HAP-1 (cell line): ENCODE results near the gene ICE1.
A peak's percentile ranks its signal among the peaks of the same experiment; 100 is the strongest.

Experiments used
- DNase-seq, 2 experiments: peaks; one replicate each; pipeline ENCODE4 v3.0.0-alpha.2; 2016 to 2020; ENCODE audit warnings: low spot score in 2 of 2
- H3K27me3 ChIP-seq: fragments of 250-450 bp; sonication (Bioruptor Pico); 2 replicates; pipeline ENCODE4 v1.5.1; 2020; ENCODE audit warnings: low read depth, mild to moderate bottlenecking, moderate library complexity
- H3K36me3 ChIP-seq: fragments of 250-450 bp; sonication (Bioruptor Pico); replicated peaks from 2 replicates; pipeline ENCODE4 v1.5.1; 2020; ENCODE audit warnings: mild to moderate bottlenecking
- H3K4me1 ChIP-seq: fragments of 250-450 bp; sonication (Bioruptor Pico); 2 replicates; pipeline ENCODE4 v1.5.1; 2020; ENCODE audit warnings: mild to moderate bottlenecking
- H3K4me3 ChIP-seq: fragments of 250-450 bp; sonication (Bioruptor Pico); 2 replicates; pipeline ENCODE4 v1.5.1; 2020; ENCODE audit warnings: mild to moderate bottlenecking, moderate library complexity
- H3K9me3 ChIP-seq: fragments of 250-450 bp; sonication (Bioruptor Pico); 2 replicates; pipeline ENCODE4 v1.5.1; 2020; ENCODE audit warnings: mild to moderate bottlenecking, moderate library complexity
- in situ Hi-C: fragments of 300-500 bp; cut with MboI; formaldehyde crosslinking; loops from 3 replicates; pipeline ENCODE4 v1.14.3; 2020; ENCODE audit warnings: low sequenced_read_pairs, inconsistent platforms, mixed read lengths

The ICE1 gene

DNA sequence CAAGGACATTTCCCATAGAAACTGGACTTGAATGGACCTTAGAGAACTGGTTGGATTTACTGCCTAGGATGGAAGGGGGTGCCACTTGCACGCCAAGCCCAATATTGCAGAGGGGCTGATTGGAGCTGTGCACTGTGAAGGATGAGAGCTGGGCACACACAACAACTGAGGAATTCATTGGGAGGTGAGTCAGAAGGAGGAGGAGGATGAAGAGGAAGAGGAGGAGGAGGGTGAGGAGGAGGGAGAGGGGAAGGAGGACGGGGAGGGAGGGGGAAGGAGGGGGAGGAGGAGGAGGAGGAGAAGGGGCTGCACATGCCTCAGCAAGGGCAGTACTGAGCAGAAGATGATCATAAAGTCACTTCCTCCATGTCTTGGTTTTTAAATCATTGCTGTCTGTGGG, 5.7 kb upstream of the ICE1 start:
- H3K27me3 ChIP-seq = no peaks in the 10 kb centered on the region
- DNase-seq = no peak
- in situ Hi-C loops = no loop called here
- no peaks in the 10 kb centered on the region for H3K9me3 ChIP-seq
- no peaks in the 10 kb centered on the region for H3K36me3 ChIP-seq
- peaks cover 5% of the 10 kb centered on the region for H3K4me1 ChIP-seq
- no peak overlapping the region for H3K4me3 ChIP-seq

DNA sequence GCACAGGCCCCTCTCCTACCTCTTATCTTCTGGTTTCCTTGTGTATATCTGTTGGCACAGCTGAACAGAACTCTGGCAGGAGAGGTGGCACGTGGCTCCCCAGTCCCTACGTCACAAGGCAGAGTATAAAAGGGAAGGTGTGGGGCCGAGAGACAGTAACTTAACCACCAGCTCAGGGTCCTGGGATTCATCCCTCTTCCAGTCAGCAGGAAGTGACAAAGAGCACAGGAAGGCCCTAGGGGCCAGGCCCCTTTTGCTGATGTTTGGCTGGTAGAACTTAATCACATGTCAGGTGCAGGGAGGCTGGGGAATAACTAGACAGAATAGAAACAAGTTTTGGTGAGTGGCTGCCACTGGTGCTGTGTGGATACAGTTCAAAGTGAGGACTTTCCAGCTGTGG, 4.5 kb upstream of the ICE1 start:
- H3K9me3 ChIP-seq = no peaks in the 10 kb centered on the region
- no peaks in the 10 kb centered on the region for H3K27me3 ChIP-seq
- in situ Hi-C loops = no loop called here
- H3K4me1 ChIP-seq = peaks cover 5% of the 10 kb centered on the region
- H3K4me3 ChIP-seq = no peak overlapping the region
- no peaks in the 10 kb centered on the region for H3K36me3 ChIP-seq
- DNase-seq = no peak

DNA sequence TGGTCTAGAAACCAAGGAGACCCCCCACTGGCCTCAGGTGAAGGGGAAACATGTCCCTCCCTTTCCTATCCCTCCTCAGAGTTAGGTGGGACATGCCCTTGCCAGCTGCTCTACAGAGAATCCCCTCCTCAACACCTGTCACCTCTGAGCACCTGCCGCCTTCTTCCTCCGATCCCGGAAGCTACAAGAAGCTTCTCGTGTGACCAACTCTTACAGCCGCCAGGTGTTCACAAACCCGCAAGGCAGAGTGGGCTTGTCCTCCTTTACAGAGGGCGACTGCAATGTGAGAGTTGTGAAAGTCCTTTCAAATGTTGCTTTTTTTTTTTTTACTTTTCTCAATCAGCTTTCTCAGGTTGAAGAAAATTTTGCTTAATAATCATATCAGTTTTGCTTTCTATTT, 3.7 kb upstream of the ICE1 start:
- Histone ChIP-seq H3K4me3 (no peak overlapping the region), H3K36me3 (no peaks in the 10 kb centered on the region), H3K4me1 (peaks cover 5% of the 10 kb centered on the region), H3K27me3 (no peaks in the 10 kb centered on the region), H3K9me3 (no peaks in the 10 kb centered on the region)
- no peak for DNase-seq
- in situ Hi-C loops = no loop called here

DNA sequence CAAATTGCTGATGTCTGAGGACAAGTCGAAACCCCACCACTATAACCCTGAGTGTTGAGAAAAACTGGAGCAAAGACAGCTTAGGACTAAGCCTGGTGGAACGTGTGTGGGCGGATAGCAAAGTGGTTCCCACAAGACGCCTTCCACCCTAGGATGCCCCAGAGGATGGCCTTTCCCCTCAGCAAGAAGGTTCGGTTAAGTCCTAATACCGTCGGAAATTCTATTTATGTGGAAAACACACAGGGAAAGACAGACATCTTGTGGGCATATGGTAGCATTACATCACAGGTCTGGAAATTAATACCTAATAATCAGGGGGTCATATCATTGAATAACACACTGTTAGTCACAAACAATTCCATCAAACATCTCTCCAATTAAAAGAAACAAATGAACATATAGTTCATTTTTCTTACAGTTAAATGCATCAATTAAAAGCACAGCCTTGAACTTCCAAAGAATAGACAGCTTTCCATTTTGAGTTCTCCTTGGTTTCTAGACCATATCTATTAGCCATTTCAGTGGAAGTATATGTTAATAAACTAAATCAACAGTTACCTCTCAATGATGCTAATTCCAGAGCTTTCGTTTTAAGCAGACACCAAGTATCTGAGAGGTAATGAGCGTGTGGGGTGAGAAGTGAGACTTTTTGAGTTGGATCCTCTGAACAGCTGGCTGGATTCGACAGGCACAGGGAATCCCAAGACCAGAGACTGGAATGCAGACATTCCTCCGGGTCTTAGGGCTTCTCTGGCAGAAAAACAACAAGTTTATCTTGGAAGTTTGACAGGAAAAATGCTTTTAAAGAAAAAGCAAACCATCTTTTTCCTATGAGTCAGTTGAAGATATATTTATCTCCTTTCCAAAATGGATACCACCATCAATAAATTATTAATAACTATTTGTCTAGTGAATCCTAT, 2.9 kb upstream of the ICE1 start:
- DNase-seq = peak; percentile 19 to 39
- H3K4me3 ChIP-seq = no peak overlapping the region
- H3K9me3 ChIP-seq = no peaks in the 10 kb centered on the region
- in situ Hi-C loops = loop anchor here (10.0 kb wide), 2 partner anchors 275 to 545 kb away; partner anchors contain the start of gene ADAMTS16
- no peaks in the 10 kb centered on the region for H3K27me3 ChIP-seq
- peaks cover 11% of the 10 kb centered on the region for H3K4me1 ChIP-seq
- no peaks in the 10 kb centered on the region for H3K36me3 ChIP-seq

DNA sequence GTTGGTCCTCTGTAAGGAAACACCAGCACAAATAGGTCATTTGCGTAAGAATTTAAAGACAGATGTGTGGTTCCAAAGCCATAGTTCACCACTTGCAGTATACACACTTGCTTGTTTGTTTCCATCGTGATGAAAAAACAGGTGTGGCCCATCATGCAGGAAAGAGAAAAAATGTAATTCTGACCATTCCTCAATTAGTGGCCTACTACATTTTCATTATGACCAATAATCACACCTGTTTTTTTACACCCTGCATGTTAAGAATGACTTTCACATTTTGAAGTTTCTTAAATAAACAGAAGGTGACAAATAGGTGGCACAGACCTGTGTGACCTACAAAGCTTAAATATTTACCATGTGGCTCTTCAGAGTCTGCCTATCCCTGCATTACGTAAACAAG, 2.2 kb upstream of the ICE1 start:
- no peaks in the 10 kb centered on the region for H3K36me3 ChIP-seq
- H3K4me1 ChIP-seq = peaks cover 15% of the 10 kb centered on the region
- no peak for DNase-seq
- no peaks in the 10 kb centered on the region for H3K9me3 ChIP-seq
- H3K4me3 ChIP-seq = no peak overlapping the region
- in situ Hi-C loops = loop anchor here (10.0 kb wide), 2 partner anchors 275 to 545 kb away; partner anchors contain the start of gene ADAMTS16
- H3K27me3 ChIP-seq = no peaks in the 10 kb centered on the region

DNA sequence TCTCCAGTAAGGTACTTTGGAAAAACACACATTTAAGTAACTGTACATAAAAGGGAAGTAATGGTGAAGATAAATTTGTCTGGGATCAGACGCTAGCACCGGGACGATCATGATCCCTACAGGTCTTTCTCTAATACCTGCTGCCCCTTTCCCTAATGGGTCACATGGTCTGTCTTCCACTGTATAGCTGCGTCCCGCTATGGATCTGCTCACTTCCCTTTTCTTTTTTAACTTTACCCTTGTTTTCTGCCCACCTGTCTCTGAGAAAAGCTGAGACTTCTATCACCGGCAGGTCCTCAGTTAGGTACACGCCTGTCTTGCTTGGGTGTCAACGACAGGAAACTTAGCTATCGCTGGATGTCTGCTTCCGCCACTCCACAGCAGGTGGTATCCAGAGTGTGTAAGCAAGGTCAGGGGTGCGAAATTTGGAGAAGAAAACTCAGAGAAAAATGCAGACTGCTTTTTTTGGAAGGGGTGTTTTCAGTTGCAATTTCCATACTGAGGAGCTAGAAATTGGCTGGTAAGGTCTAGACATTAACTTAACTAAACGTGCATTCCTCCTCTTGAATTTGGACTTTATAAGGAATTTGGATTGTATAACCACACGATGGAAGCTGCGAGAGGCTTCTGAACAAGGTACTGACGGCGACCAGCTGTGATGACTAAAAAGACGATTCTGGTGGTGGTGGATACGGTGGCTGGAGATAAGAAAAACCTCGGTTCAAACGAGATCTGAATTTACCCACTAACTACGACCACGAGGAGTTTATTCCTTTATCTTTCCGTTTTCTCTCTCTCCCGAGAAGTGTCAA, 1.1 kb upstream of the ICE1 start:
- Histone ChIP-seq H3K4me3 (peak overlapping the region; percentile 64), H3K27me3 (no peaks in the 10 kb centered on the region), H3K36me3 (peaks cover 3% of the 10 kb centered on the region; the same call in 1 of the 2 replicates), H3K9me3 (no peaks in the 10 kb centered on the region), H3K4me1 (peaks cover 15% of the 10 kb centered on the region)
- peak in 1 of 2 experiments; percentile 20 for DNase-seq
- in situ Hi-C loops = loop anchor here (10.0 kb wide), 2 partner anchors 277 to 547 kb away; partner anchors contain the start of gene ADAMTS16

DNA sequence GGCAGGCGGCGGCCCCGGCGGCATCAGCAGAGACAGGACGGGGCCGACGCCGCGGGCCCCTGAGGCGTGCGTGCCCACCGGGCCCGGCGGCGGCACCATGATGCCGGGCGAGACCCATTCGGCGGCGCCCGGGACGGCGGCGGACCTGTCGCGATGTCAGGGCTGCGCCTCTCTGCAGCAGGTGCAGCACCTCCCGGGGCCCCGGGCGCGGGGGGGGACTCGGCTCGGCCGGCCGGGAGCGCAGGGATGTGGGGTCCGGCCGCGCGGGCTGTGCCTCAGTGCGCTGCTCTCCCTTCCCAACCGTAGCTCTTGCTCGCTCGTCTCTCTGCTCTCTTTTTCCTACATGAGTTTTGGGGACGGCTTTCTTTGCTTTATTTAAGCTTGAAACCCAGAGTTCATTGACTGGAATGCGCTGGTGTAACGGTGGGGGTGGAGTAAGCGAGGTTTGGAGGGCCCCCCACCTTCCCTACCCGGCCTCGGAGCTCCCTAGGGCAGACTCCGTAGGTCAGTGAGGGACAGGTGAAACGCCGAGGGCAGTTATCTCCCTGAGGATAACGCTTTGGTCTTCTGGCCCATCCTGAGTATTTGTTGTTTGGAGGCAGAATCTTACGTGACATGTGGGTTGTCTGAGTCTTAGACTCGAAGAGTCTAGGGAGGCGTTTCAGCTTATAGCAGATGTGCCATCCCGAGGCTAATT, 490 bp downstream of the ICE1 start:
- peaks cover 6% of the 10 kb centered on the region; the same call in 1 of the 2 replicates for H3K36me3 ChIP-seq
- DNase-seq = no peak
- peak overlapping the region; percentile 64 for H3K4me3 ChIP-seq
- peaks cover 15% of the 10 kb centered on the region for H3K4me1 ChIP-seq
- no peaks in the 10 kb centered on the region for H3K27me3 ChIP-seq
- in situ Hi-C loops = loop anchor here (10.0 kb wide), 2 partner anchors 278 to 548 kb away; partner anchors contain the start of gene ADAMTS16
- H3K9me3 ChIP-seq = no peaks in the 10 kb centered on the region

DNA sequence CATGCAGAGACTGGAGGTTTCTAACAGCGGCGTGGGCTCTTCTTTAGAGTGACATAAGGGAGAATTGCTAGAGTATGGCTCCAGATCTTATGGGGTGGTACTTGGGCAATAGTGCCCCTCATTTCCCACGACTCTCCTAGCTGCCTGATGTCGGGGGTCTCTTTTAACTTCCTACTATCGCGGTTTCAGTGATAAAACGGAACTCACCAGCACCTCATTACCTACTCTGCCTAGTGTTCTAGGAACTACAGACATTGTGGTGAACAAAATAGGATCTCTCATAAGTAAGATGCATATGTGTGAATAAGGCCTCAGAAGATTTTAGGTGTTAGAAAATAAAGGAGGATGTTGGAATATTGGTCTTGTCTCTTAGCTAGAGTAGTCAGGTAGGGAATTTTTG, 1.1 kb downstream of the ICE1 start:
- no peaks in the 10 kb centered on the region for H3K9me3 ChIP-seq
- H3K4me3 ChIP-seq = peak overlapping the region; percentile 64
- H3K4me1 ChIP-seq = peaks cover 15% of the 10 kb centered on the region
- no peak for DNase-seq
- in situ Hi-C loops = loop anchor here (10.0 kb wide), 2 partner anchors 279 to 549 kb away; partner anchors contain the start of gene ADAMTS16
- H3K27me3 ChIP-seq = no peaks in the 10 kb centered on the region
- peaks cover 10% of the 10 kb centered on the region; the same call in 1 of the 2 replicates for H3K36me3 ChIP-seq

DNA sequence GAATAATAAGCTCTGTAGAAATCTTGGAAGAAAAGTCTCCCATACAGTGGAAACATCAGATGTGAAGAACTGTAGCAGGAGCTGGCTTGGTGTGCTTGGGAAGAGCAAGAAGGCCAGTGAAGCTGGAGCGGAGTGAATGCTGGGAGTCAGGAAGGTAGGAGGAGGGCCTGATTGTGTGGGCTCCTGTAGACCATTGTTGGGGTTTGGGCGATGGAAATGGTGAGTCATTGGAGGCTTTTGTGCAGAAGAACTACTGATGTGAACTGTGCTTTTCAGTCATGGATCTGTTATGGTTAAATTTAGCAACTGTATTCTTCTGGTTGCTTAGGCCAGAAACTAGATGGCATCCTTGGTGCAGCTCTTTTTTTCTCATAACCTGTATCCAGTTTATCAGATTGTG, 2.3 kb downstream of the ICE1 start:
- Histone ChIP-seq H3K36me3 (peaks cover 10% of the 10 kb centered on the region; the same call in 1 of the 2 replicates), H3K4me3 (no peak overlapping the region; the same call in 1 of the 2 replicates), H3K27me3 (no peaks in the 10 kb centered on the region), H3K9me3 (no peaks in the 10 kb centered on the region), H3K4me1 (peaks cover 15% of the 10 kb centered on the region)
- in situ Hi-C loops = loop anchor here (10.0 kb wide), 2 partner anchors 280 to 550 kb away; partner anchors contain the start of gene ADAMTS16
- DNase-seq = peak in 1 of 2 experiments; percentile 14

DNA sequence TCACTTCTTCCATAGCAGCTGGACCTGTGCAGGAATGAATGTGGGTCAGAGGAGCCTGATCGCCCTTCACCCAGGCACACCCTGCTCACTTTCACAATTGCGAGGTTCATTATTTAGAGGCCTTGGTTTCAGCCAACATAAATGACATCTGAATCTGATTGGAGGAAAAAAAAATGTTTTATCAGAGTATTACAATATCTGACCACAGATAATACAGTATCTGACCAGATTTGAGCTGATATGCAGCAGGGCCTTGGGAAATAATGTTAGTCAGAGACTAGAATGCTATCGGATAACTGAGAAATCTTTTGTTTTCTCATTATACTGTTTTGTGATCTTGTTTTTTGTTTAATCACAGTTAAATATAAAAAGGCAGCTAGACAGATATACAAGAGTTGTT, 7.7 kb downstream of the ICE1 start:
- in situ Hi-C loops = no loop called here
- no peaks in the 10 kb centered on the region for H3K9me3 ChIP-seq
- H3K4me3 ChIP-seq = no peak overlapping the region
- no peaks in the 10 kb centered on the region for H3K4me1 ChIP-seq
- peaks cover 19% of the 10 kb centered on the region; the same call in 1 of the 2 replicates for H3K36me3 ChIP-seq
- DNase-seq = no peak
- H3K27me3 ChIP-seq = no peaks in the 10 kb centered on the region

DNA sequence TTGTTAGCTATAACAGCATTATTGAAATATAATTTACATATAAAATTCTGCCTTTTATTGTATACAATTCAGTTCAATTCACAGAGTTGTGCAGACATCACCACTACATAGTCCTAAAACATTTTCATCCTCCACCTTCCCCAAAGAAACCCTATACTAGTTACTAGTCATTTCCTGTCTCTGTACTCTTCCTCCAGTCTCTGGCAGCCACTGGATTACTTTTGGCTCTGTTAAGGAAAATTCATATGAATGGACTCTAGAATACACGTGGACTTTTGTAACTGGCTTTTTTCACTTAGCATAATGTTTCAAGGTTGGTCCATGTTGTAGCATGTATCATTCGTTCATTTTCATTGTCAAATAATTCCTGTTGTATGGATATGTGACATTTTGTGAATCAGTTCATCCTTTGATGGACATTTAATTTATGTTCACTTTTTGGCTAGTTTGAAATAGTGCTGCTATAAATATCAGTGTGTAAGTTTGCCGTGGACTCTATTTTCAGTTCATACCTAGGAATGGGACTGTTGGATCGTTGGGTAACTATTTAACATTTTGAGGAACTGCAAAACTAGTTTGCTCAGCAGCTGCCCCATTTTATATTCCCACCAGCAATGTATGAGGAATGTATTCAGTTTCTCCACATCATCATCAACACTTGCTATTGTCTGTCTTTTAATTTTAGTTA, 9.7 kb downstream of the ICE1 start:
- no peak for DNase-seq
- H3K4me1 ChIP-seq = no peaks in the 10 kb centered on the region

DNA sequence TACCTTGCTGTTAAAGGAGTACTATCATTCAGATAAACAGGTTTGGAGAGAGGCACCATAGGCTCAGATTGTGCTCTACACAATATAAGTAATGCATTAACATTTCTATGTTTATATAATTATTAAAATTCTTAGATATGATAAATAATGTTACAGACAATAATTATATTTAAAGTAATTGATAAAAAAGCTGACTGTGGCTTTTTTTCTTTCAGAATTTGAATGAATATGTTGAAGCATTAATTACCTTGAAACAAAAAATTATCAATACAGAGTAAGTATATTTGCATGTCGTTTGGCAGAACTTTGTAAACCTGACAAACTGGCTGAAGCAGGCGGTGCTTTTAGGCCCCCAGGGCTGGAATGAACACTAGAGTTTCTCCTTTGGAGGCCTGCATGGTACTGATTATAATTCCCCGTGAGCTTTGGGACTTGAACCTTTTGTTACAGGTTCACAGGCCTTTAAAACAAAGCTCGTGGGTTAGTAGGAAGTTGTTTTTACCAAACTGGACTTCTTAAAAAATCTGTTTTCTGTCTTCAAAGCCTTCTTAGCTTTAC, 13.8 kb downstream of the ICE1 start:
- Histone ChIP-seq H3K9me3 (no peaks in the 10 kb centered on the region), H3K4me1 (no peaks in the 10 kb centered on the region), H3K36me3 (peaks cover 19% of the 10 kb centered on the region), H3K27me3 (no peaks in the 10 kb centered on the region), H3K4me3 (no peak overlapping the region)
- in situ Hi-C loops = no loop called here
- DNase-seq = no peak

More for the DNA sequence above, 9.7 kb downstream of the ICE1 start:
- H3K9me3 ChIP-seq = no peaks in the 10 kb centered on the region
- H3K36me3 ChIP-seq = peaks cover 21% of the 10 kb centered on the region
- H3K4me3 ChIP-seq = no peak overlapping the region
- no peaks in the 10 kb centered on the region for H3K27me3 ChIP-seq
- in situ Hi-C loops = no loop called here
